Skeletal muscle tissue (tissue), 4 donors: Measurements from ENCODE around the gene DDX53. TPM values are rescaled to one million over a fixed set of nuclear protein-coding genes. Genes with fewer than 3 reads are reported as not detected.

Source experiments
- H3K27ac ChIP-seq: one replicate; pipeline ENCODE4 v1.7.0; 2013; ENCODE audit warnings: mild to moderate bottlenecking, low read depth, low read length, inconsistent platforms
- H3K27me3 ChIP-seq, 3 donors: one replicate each; pipeline ENCODE4 v1.7.0; 2013; ENCODE audit warnings: low read length in 3 of 3; ENCODE audit not compliant: control insufficient read depth in 3 of 3, insufficient read depth in 3 of 3
- H3K36me3 ChIP-seq, 3 donors: one replicate each; pipeline ENCODE4 v1.7.0; 2013; ENCODE audit warnings: low read length in 3 of 3; ENCODE audit not compliant: control insufficient read depth in 3 of 3, insufficient read depth in 3 of 3
- H3K4me1 ChIP-seq, 3 donors: one replicate each; pipeline ENCODE4 v1.7.0; 2013; ENCODE audit warnings: low read length in 3 of 3, mild to moderate bottlenecking in 3 of 3; ENCODE audit not compliant: control insufficient read depth in 3 of 3, insufficient read depth in 3 of 3
- H3K4me3 ChIP-seq, 3 donors: one replicate each; pipeline ENCODE4 v1.7.0; 2013; ENCODE audit warnings: low read length in 3 of 3
- H3K9ac ChIP-seq, 3 donors: one replicate each; pipeline ENCODE4 v1.7.0; 2013; ENCODE audit warnings: low read length in 3 of 3, mild to moderate bottlenecking in 3 of 3, moderate library complexity in 2 of 3, low read depth in 1 of 3
- H3K9me3 ChIP-seq, 3 donors: one replicate each; pipeline ENCODE4 v1.7.0; 2013; ENCODE audit warnings: low read length in 3 of 3; ENCODE audit not compliant: control insufficient read depth in 3 of 3
- total RNA-seq: library from RNA; depleted of rRNA; stranded (reverse); fragments of >200 nt; gene quantifications from one replicate; pipeline ENCODE4 v1.2.3, GENCODE V29; 2014
- donor health status: Osteomylitis.

The DDX53 gene
- total RNA-seq, 1 donor from 2014 or later, result not detected

- Histone ChIP-seq H3K27me3 (no peaks in the 10 kb centered on the region), H3K4me3 (no peak overlapping the region), H3K9me3 (peaks cover 0 to 2% (median 0%) of the 10 kb centered on the region in 3 donors), H3K4me1 (peaks cover 0 to 3% (median 0%) of the 10 kb centered on the region in 3 donors), H3K36me3 (no peaks in the 10 kb centered on the region), H3K27ac (no peak overlapping the region), H3K9ac (no peak overlapping the region)
Measured at GRCh38 chrX:23046443-23046842, 46.7 kb downstream of the DDX53 start.

GRCh38 chrX:23048806-23049573, 49.2 kb downstream of the DDX53 start:
- Histone ChIP-seq H3K4me3 (no peak overlapping the region), H3K9ac (no peak overlapping the region), H3K27me3 (no peaks in the 10 kb centered on the region), H3K4me1 (no peaks in the 10 kb centered on the region), H3K36me3 (no peaks in the 10 kb centered on the region), H3K9me3 (no peaks in the 10 kb centered on the region), H3K27ac (no peak overlapping the region)

GRCh38 chrX:23052324-23052723, 52.6 kb downstream of the DDX53 start:
- H3K9ac ChIP-seq, result no peak overlapping the region
- no peaks in the 10 kb centered on the region for H3K9me3 ChIP-seq
- no peak overlapping the region for H3K4me3 ChIP-seq
- H3K4me1 ChIP-seq, result no peaks in the 10 kb centered on the region
- no peak overlapping the region for H3K27ac ChIP-seq
- H3K27me3 ChIP-seq, result no peaks in the 10 kb centered on the region
- H3K36me3 ChIP-seq, result no peaks in the 10 kb centered on the region
